22Rv1 (cell line): ENCODE measurements around the gene ITPKB.

ENCODE experiments used
- H3K27ac ChIP-seq: fragments of 450-650 bp; 2 replicates; pipeline ENCODE4 v1.5.1; 2017
- ZFX ChIP-seq: fragments of 450-650 bp; IDR thresholded peaks from 2 replicates; pipeline ENCODE4 v1.6.1; 2017; ENCODE audit warnings: antibody characterized with exemption, borderline replicate concordance
- TF ChIP-seq, protein P1 (sequence below): fragments of 450-650 bp; IDR thresholded peaks from 2 replicates; pipeline ENCODE4 v1.5.1; 2017; ENCODE audit warnings: mild to moderate bottlenecking

The ITPKB gene

DNA sequence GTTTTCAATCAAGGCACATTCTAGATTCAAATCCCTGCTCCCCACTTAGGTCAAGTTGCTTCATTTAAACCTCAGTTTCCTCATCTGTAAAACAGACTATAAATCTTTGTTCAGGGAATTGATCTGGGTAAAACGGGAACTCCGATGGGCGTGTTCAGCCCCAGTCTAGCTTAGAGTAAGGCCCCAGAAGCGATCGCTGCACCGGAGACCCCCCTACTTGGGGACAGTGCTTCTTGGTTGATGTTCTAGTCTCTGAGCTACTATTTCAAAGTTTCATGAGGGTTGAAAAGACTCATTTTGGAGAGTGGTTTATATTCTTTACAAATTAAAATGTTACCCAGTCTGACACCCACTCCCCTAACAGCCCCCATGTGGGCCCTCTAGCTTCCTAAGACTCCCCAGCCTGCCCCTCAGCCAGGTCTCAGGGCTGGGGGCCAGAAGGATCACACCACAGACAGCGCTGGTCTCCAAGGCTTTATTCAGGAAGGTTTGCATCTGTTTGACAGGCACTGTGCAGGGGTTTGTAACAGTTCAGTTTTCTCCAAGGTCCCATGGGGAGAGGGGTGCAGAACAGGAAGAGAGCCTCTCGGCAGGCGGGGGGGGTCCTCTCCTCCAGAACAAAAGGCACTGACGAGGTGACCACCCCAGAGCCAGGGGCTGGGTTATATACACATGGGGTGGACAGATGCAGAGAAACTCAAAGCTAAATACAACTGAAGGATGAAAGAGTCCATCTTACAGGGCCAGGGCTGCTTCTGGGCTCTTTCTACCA lies 107.7 kb downstream of the ITPKB start:
- no peak overlapping the region for H3K27ac ChIP-seq
- no peak for TF ChIP-seq ZFX
- TF ChIP-seq, protein P1, sequence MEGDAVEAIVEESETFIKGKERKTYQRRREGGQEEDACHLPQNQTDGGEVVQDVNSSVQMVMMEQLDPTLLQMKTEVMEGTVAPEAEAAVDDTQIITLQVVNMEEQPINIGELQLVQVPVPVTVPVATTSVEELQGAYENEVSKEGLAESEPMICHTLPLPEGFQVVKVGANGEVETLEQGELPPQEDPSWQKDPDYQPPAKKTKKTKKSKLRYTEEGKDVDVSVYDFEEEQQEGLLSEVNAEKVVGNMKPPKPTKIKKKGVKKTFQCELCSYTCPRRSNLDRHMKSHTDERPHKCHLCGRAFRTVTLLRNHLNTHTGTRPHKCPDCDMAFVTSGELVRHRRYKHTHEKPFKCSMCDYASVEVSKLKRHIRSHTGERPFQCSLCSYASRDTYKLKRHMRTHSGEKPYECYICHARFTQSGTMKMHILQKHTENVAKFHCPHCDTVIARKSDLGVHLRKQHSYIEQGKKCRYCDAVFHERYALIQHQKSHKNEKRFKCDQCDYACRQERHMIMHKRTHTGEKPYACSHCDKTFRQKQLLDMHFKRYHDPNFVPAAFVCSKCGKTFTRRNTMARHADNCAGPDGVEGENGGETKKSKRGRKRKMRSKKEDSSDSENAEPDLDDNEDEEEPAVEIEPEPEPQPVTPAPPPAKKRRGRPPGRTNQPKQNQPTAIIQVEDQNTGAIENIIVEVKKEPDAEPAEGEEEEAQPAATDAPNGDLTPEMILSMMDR = no peak

DNA sequence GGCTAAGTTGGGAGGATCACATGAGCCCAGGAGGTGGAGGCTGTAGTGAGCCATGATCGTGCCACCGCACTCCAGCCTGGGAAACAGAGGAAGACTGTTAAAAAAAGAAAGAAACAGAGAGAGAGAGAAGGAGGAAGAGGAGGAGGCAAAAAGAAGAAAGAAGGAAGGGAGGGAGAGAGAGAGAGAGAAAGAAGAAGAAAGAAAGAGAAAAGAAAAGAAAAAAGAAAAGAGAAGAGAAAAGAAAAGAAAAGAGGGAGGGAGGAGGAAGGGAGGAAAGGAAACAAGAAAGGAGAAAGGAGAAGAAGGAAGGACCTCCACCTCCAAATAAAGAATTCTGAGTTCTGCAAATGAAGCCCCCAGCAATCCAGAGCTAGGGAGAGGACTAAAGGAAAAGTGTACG lies 108.5 kb downstream of the ITPKB start:
- TF ChIP-seq, protein P1 = no peak
- no peak for TF ChIP-seq ZFX
- no peak overlapping the region for H3K27ac ChIP-seq

DNA sequence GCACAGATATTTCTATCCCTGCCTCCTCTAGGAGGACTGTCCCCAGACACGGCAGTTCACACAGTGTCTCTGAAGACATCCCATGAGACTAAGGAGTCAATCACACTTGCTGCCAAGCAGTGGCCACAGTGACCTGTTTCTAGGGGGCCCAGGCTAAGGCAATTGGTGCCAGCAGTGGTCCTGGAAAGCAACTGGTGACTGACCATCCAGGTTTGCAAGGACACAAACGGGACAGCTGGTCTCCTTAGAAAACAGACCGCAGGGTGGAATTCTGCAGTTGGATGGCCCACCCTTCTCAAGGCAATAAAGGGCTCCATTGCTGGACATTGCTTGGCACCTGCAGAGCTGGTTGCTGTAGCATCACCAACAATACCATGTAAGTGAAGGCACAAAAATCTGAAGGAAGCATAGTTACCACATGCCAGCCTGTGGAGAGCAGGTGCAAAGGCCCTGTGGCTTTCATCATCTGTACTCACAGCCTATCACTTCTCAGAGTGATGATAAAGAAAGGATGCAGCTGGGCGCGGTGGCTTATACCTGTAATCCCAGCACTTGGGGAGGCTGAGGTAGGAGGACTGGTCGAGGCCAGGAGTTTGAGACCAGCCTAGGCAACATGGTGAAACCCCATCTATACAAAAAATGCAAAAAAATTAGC lies 109.1 kb downstream of the ITPKB start:
- H3K27ac ChIP-seq = no peak overlapping the region
- no peak for TF ChIP-seq ZFX
- TF ChIP-seq, protein P1 = no peak

DNA sequence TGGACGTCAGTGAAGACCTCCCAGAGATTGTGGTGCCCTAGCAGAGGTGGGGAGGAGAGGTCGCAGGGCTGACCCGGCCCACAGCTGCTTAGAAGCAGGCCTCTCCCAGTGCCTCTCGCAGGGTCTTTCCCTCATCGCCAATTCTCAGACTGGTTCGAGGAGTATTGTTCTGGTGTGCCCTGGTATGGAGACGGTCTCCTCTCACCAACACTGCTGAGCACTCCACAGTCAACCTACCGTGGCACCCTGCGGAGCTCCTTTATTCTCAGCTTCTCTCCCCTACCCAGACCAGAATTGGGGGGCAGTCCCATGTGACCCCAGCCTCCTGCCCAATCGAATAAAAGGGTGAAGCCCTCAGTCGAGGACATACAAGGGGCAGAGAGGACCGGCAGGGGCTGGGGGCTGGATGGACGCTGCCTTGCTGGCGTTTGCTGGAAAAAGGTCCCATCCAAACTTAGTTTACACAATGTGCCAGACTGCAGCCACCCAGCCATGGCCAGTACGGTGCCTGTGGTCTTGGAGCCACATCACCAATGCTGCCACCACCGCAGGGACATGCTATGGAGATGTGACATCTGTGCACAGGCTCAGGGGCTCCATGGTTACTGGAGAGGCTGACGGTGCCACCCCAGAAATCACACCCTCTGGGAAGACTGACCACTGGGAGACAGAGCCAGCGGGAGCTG lies 109.7 kb downstream of the ITPKB start:
- TF ChIP-seq, protein P1 = no peak
- TF ChIP-seq ZFX = no peak

GRCh38 chr1:226628612-226629155 lies 110.4 kb downstream of the ITPKB start:
- no peak overlapping the region for H3K27ac ChIP-seq
- TF ChIP-seq ZFX = no peak
- TF ChIP-seq, protein P1 = no peak

More for the DNA sequence above, 109.7 kb downstream of the ITPKB start:
- no peak overlapping the region for H3K27ac ChIP-seq

DNA sequence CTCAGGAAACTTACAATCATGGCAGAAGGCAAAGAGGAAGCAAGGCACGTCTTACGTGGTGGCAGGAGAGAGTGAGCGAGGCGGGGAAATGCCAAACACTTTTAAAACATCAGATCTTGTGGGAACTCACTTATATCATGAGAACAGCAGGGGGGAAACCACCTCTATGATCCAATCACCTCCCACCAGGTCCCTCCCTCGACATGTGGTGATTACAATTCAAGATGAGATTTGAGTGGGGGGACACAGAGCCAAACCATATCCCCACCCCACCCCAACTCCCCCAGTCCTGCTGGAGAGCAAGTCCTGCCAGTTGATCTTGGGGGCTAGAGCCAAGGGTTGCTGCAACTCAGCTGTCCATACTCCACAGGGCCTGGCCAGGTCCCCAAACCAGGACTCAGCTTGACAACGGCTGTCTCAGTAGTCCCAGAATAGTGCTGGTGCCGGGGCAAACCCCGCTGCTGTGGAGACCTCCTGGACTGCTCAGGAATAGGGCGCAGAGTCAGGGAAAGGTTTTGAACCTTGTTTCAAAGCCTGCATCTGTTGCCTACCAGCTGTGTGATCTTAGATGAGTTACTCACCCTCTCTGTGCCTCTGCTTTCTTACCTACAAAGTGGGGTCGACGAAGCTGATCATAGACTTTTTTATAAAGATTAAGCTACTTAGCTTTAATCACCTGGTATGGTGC lies 111.0 kb downstream of the ITPKB start:
- no peak overlapping the region for H3K27ac ChIP-seq
- TF ChIP-seq ZFX = no peak
- TF ChIP-seq, protein P1 = no peak
